Measurements from ENCODE around the gene PSD4. TPM values are rescaled to one million over a fixed set of nuclear protein-coding genes. Genes with fewer than 3 reads are reported as not detected.

PSD4 gene
- total and polyA plus RNA-seq, 10 of the 15 experiments (the other 5 are each of a cell fraction or from before 2014, with no cell fraction given): 0.68 to 114 (median 35.1) TPM

GRCh38 chr2:113214141-113214540 is 40.4 kb downstream of the PSD4 start:
- ChIA-PET POLR2A (no interaction called here), RAD21 (ENCODE audit: unreplicated experiment) (no interaction called here), SMC1A (ENCODE audit: uncharacterized antibody, unreplicated experiment) (no interaction called here), CTCF (interaction anchor here (1.3 to 1.5 kb wide), 2 partner anchors 11 to 77 kb away, joined by 3 read pairs; no protein-coding TSS in a partner anchor)
- no peaks in the 10 kb centered on the region for H3K79me2 ChIP-seq (ENCODE audit: control insufficient read depth, insufficient read depth, low read length)
- intact Hi-C loops (cut with micrococcal nuclease; ENCODE audit: unreplicated experiment) (no loop called here), in situ Hi-C loops (cut with MboI) (no loop called here)
- no peak for ATAC-seq
- H3K4me1 ChIP-seq (ENCODE audit: control insufficient read depth, insufficient read depth, low read length): peaks cover 5% of the 10 kb centered on the region; the same call in 1 of the 2 replicates
- no peak for TF ChIP-seq EZH2 (IDR thresholded peaks at IDR 0.05; ENCODE audit: borderline replicate concordance, control insufficient read depth, low read depth, low read length)
- TF ChIP-seq, protein P1, sequence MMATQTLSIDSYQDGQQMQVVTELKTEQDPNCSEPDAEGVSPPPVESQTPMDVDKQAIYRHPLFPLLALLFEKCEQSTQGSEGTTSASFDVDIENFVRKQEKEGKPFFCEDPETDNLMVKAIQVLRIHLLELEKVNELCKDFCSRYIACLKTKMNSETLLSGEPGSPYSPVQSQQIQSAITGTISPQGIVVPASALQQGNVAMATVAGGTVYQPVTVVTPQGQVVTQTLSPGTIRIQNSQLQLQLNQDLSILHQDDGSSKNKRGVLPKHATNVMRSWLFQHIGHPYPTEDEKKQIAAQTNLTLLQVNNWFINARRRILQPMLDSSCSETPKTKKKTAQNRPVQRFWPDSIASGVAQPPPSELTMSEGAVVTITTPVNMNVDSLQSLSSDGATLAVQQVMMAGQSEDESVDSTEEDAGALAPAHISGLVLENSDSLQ (IDR thresholded peaks at IDR 0.05): 0 out of 2 replicates have a peak, but pooled peaks have one; percentile 24
- no peak for TF ChIP-seq MXI1 (IDR thresholded peaks at IDR 0.05; ENCODE audit: low read depth, low read length)
- TF ChIP-seq ETV6 (conservative IDR thresholded peaks at IDR 0.05 in 1 of 2, IDR thresholded peaks at IDR 0.05 in 1 of 2; ENCODE audit: borderline replicate concordance in 1 of 2, low read depth in 1 of 2): no peak
- no peaks in the 10 kb centered on the region for H3K36me3 ChIP-seq (ENCODE audit: control insufficient read depth in 2 of 2, insufficient read depth in 2 of 2, low read length in 1 of 2)
- no peak overlapping the region for H3K4me2 ChIP-seq (ENCODE audit: control insufficient read depth, insufficient read depth)
- no peaks in the 10 kb centered on the region for H4K20me1 ChIP-seq (ENCODE audit: control insufficient read depth, insufficient read depth)
- FAIRE-seq: no peak
- WGBS (ENCODE audit: insufficient coverage, insufficient replicate concordance, low lambda C conversion rate, missing lambda C conversion rate): 66% methylated on average over 4 of the region's 4 CpGs
- H3K9me3 ChIP-seq (replicated peaks; ENCODE audit: control insufficient read depth, insufficient read depth, low read length): no peaks in the 10 kb centered on the region
- H3K9ac ChIP-seq (ENCODE audit: control insufficient read depth, insufficient read depth, low read length): no peak overlapping the region
- no peak overlapping the region for H3K27ac ChIP-seq (ENCODE audit: control insufficient read depth, insufficient read depth)
- BruUV-seq (replicated peaks): no TSS peak
- no peak overlapping the region for H3K4me3 ChIP-seq
- H2AFZ ChIP-seq (ENCODE audit: control insufficient read depth, low read depth, low read length): no peak overlapping the region
- no peak for DNase-seq (ENCODE audit: low read depth, low spot score)
- H3K27me3 ChIP-seq (replicated peaks in 1 of 2; ENCODE audit: control insufficient read depth in 2 of 2, insufficient read depth in 2 of 2, low read length in 1 of 2): no peaks in the 10 kb centered on the region; a peak in 1 of 4 replicates

- no peak overlapping the region for H3K27ac ChIP-seq (ENCODE audit: control insufficient read depth, insufficient read depth)
- no peaks in the 10 kb centered on the region; a peak in 1 of 4 replicates for H3K27me3 ChIP-seq (replicated peaks in 1 of 2; ENCODE audit: control insufficient read depth in 2 of 2, insufficient read depth in 2 of 2, low read length in 1 of 2)
- no peak for ATAC-seq
- RAD21 ChIA-PET (ENCODE audit: unreplicated experiment): no interaction called here
- no peak overlapping the region for H3K9ac ChIP-seq (ENCODE audit: control insufficient read depth, insufficient read depth, low read length)
- no peaks in the 10 kb centered on the region for H3K36me3 ChIP-seq (ENCODE audit: control insufficient read depth in 2 of 2, insufficient read depth in 2 of 2, low read length in 1 of 2)
- TF ChIP-seq CEBPB (IDR thresholded peaks at IDR 0.05; ENCODE audit: borderline replicate concordance in 1 of 2, low read depth in 2 of 2, low read length in 2 of 2): no peak
- no peak for TF ChIP-seq RB1 (IDR thresholded peaks at IDR 0.05; ENCODE audit: borderline replicate concordance)
- TF ChIP-seq ZNF24 (IDR thresholded peaks at IDR 0.05): no peak
- no peak for TF ChIP-seq RUNX3 (IDR thresholded peaks at IDR 0.05; ENCODE audit: low read length)
- no peak for TF ChIP-seq KLF5 (IDR thresholded peaks at IDR 0.05; ENCODE audit: partially characterized antibody)
- TF ChIP-seq CBFB (IDR thresholded peaks at IDR 0.05; ENCODE audit: low read depth): no peak
- TF ChIP-seq SREBF2 (IDR thresholded peaks at IDR 0.05; ENCODE audit: low read length): no peak
- TF ChIP-seq SMAD5 (IDR thresholded peaks at IDR 0.05; ENCODE audit: low read depth): no peak
- no peak for TF ChIP-seq RAD51 (IDR thresholded peaks at IDR 0.05)
- TF ChIP-seq SREBF1 (IDR thresholded peaks at IDR 0.05; ENCODE audit: low read length): no peak
- no peak for TF ChIP-seq GABPA (IDR thresholded peaks at IDR 0.05; ENCODE audit: low read depth)
- no peak overlapping the region for H3K4me2 ChIP-seq (ENCODE audit: control insufficient read depth, insufficient read depth)
- intact Hi-C loops (cut with micrococcal nuclease; ENCODE audit: unreplicated experiment): no loop called here
- no peaks in the 10 kb centered on the region for H4K20me1 ChIP-seq (ENCODE audit: control insufficient read depth, insufficient read depth)
- BruUV-seq (replicated peaks): no TSS peak
- FAIRE-seq: no peak
- CTCF ChIA-PET: interaction anchor here (1.3 kb wide), 1 partner anchor 11 kb away, joined by 3 read pairs; no protein-coding TSS in a partner anchor
- H3K9me3 ChIP-seq (replicated peaks; ENCODE audit: control insufficient read depth, insufficient read depth, low read length): no peaks in the 10 kb centered on the region
- POLR2A ChIA-PET: no interaction called here
- no peak overlapping the region for H3K4me3 ChIP-seq
- no peak for DNase-seq (ENCODE audit: low read depth, low spot score)
- WGBS (ENCODE audit: insufficient coverage, insufficient replicate concordance, low lambda C conversion rate, missing lambda C conversion rate): 27% methylated on average over 2 of the region's 2 CpGs
- SMC1A ChIA-PET (ENCODE audit: uncharacterized antibody, unreplicated experiment): no interaction called here
- no peak overlapping the region for H2AFZ ChIP-seq (ENCODE audit: control insufficient read depth, low read depth, low read length)
- in situ Hi-C loops (cut with MboI): no loop called here
- H3K4me1 ChIP-seq (ENCODE audit: control insufficient read depth, insufficient read depth, low read length): peaks cover 5% of the 10 kb centered on the region; the same call in 1 of the 2 replicates
- no peaks in the 10 kb centered on the region for H3K79me2 ChIP-seq (ENCODE audit: control insufficient read depth, insufficient read depth, low read length)
These were observed 41.3 kb downstream of the PSD4 start for GRCh38 chr2:113215056-113215455.

Data from GM12878 (cell line).